Esophagus squamous epithelium (tissue), 5 donors: Measurements from ENCODE around the gene GALNTL6. TPM values are rescaled to one million over a fixed set of nuclear protein-coding genes. Genes with fewer than 3 reads are reported as not detected.

Experiments used
- DNase-seq: peaks from one replicate; lab custom pipeline; 2025; lab: John Stamatoyannopoulos, UW
- H3K27ac ChIP-seq, 4 donors: fragments of 200-600 bp; sonication (generic); one replicate each; pipeline ENCODE4 v1.5.1; 2016 to 2019; ENCODE audit warnings: mild to moderate bottlenecking in 1 of 4
- H3K27me3 ChIP-seq, 4 donors: fragments of 200-600 bp; sonication (generic); 1 replicate in 3 of 4; 2 replicates in 1 of 4; pipeline versions ENCODE4 v1.5.1 to v1.6.0; 2017 to 2021; ENCODE audit warnings: antibody characterized with exemption in 1 of 4
- H3K36me3 ChIP-seq, 3 donors: fragments of 200-600 bp; sonication (generic); one replicate each; pipeline ENCODE4 v1.5.1; 2016 to 2019
- H3K4me1 ChIP-seq, 3 donors: fragments of 200-600 bp; sonication (generic); one replicate each; pipeline ENCODE4 v1.5.1; 2017 to 2019
- H3K4me3 ChIP-seq, 4 donors: fragments of 200-600 bp; sonication (generic); 1 replicate in 3 of 4; 2 replicates in 1 of 4; pipeline ENCODE4 v1.5.1; 2016 to 2019; ENCODE audit warnings: mild to moderate bottlenecking in 2 of 4, moderate library complexity in 1 of 4
- H3K9me3 ChIP-seq, 3 donors: fragments of 200-600 bp; sonication (generic); one replicate each; pipeline ENCODE4 v1.5.1; 2016 to 2019
- CTCF ChIP-seq, 6 experiments: fragments of 450-650 bp in 4 of 6; fragments of 200-600 bp in 2 of 6; sonication (generic) in 2 of 6; IDR thresholded peaks; one replicate each; pipeline ENCODE4 v1.5.1; 2016 to 2019; ENCODE audit warnings: antibody characterized with exemption in 6 of 6, mild to moderate bottlenecking in 4 of 6, moderate library complexity in 4 of 6
- POLR2A ChIP-seq, 4 donors: fragments of 450-650 bp; IDR thresholded peaks; one replicate each; pipeline ENCODE4 v1.6.1; 2017; ENCODE audit warnings: antibody characterized with exemption in 4 of 4, mild to moderate bottlenecking in 4 of 4, moderate library complexity in 3 of 4
- WGBS, 2 donors: methylation state at CpG; one replicate each; pipeline ENCODE4 v1.1.5; 2018; 5-methylcytosine and 5-hydroxymethylcytosine counted together
- intact Hi-C: fragments of 100-400 bp; cut with DNase I; formaldehyde crosslinking; loops from one replicate; pipeline ENCODE4 v1.15.0; 2022
- total RNA-seq, 4 donors: library from RNA; depleted of rRNA; stranded (reverse); fragments of >200 nt; gene quantifications; one replicate each; pipeline ENCODE4 v1.1.0, GENCODE V29; 2016
- donor health status: DM: yes; HTN: yes; CAD: no.

GALNTL6 gene
- total RNA-seq, 4 donors from 2014 or later: 0.12 TPM; not detected in 3

GRCh38 chr4:172287117-172287516 lies 473.9 kb downstream of the GALNTL6 start:
- no peak overlapping the region for H3K4me3 ChIP-seq
- DNase-seq: no peak
- H3K27me3 ChIP-seq: no peaks in the 10 kb centered on the region
- TF ChIP-seq POLR2A (IDR thresholded peaks at IDR 0.05) (no peak), CTCF (IDR thresholded peaks at IDR 0.05) (no peak)
- intact Hi-C loops: no loop called here
- no peaks in the 10 kb centered on the region for H3K9me3 ChIP-seq
- no peaks in the 10 kb centered on the region for H3K36me3 ChIP-seq
- H3K4me1 ChIP-seq: no peaks in the 10 kb centered on the region
- no peak overlapping the region for H3K27ac ChIP-seq

- no peak for DNase-seq
- TF ChIP-seq POLR2A (IDR thresholded peaks at IDR 0.05): no peak
- no peak for TF ChIP-seq CTCF (IDR thresholded peaks at IDR 0.05)
- 75 to 76% methylated on average over 1 of the region's 1 CpG for WGBS, 2 donors
These were observed 492.5 kb downstream of the GALNTL6 start for GRCh38 chr4:172305698-172306097.

GRCh38 chr4:172308078-172308477 lies 494.9 kb downstream of the GALNTL6 start:
- Histone ChIP-seq H3K27me3 (no peaks in the 10 kb centered on the region), H3K36me3 (no peaks in the 10 kb centered on the region), H3K4me1 (no peaks in the 10 kb centered on the region), H3K4me3 (no peak overlapping the region), H3K27ac (no peak overlapping the region), H3K9me3 (no peaks in the 10 kb centered on the region)
- DNase-seq: no peak
- TF ChIP-seq CTCF (IDR thresholded peaks at IDR 0.05) (no peak), POLR2A (IDR thresholded peaks at IDR 0.05) (no peak)
- WGBS, 2 donors: 79 to 96% methylated on average over 2 of the region's 2 CpGs
- intact Hi-C loops: no loop called here

More at GRCh38 chr4:172305698-172306097, 492.5 kb downstream of the GALNTL6 start:
- H3K27ac ChIP-seq: no peak overlapping the region
- H3K4me3 ChIP-seq: no peak overlapping the region
- intact Hi-C loops: no loop called here
- H3K9me3 ChIP-seq: no peaks in the 10 kb centered on the region
- no peaks in the 10 kb centered on the region for H3K27me3 ChIP-seq
- H3K4me1 ChIP-seq: no peaks in the 10 kb centered on the region
- H3K36me3 ChIP-seq: no peaks in the 10 kb centered on the region

- no peaks in the 10 kb centered on the region for H3K36me3 ChIP-seq
- whole genome bisulfite sequencing, 2 donors: 78 to 79% methylated on average over 3 of the region's 3 CpGs
- no peaks in the 10 kb centered on the region for H3K27me3 ChIP-seq
- no peak overlapping the region for H3K27ac ChIP-seq
- no peak for DNase-seq
- H3K9me3 ChIP-seq: no peaks in the 10 kb centered on the region
- no peaks in the 10 kb centered on the region for H3K4me1 ChIP-seq
- H3K4me3 ChIP-seq: no peak overlapping the region
- TF ChIP-seq CTCF (IDR thresholded peaks at IDR 0.05) (no peak), POLR2A (IDR thresholded peaks at IDR 0.05) (no peak)
- intact Hi-C loops: no loop called here
These were observed 498.5 kb downstream of the GALNTL6 start for GRCh38 chr4:172311682-172312081.

- no peaks in the 10 kb centered on the region for H3K36me3 ChIP-seq
- no peak overlapping the region for H3K4me3 ChIP-seq
- 75 to 82% methylated on average over 2 of the region's 2 CpGs for WGBS, 2 donors
- H3K27me3 ChIP-seq: no peaks in the 10 kb centered on the region
- no peaks in the 10 kb centered on the region for H3K4me1 ChIP-seq
- no peak for TF ChIP-seq CTCF (IDR thresholded peaks at IDR 0.05)
- no peak for TF ChIP-seq POLR2A (IDR thresholded peaks at IDR 0.05)
- H3K27ac ChIP-seq: no peak overlapping the region
- intact Hi-C loops: no loop called here
- no peak for DNase-seq
- H3K9me3 ChIP-seq: no peaks in the 10 kb centered on the region
These were observed 510.1 kb downstream of the GALNTL6 start for GRCh38 chr4:172323288-172323687.
